Urothelium cell line (cell line): ENCODE results near the gene P2RY8.
"Not testable (repeated sequence)": the region's sequence is repeated elsewhere in the genome, so short reads cannot be mapped to it uniquely, and the experiment has no call there.

Source experiments
- DNase-seq: peaks from one replicate; pipeline ENCODE4 v3.0.0; 2011; ENCODE audit warnings: low spot score, mixed read lengths
- FAIRE-seq: peaks from 2 replicates; lab custom pipeline; 2011; peaks lifted over from hg19 to GRCh38; lab: Jason Lieb, UNC

P2RY8 gene

DNA sequence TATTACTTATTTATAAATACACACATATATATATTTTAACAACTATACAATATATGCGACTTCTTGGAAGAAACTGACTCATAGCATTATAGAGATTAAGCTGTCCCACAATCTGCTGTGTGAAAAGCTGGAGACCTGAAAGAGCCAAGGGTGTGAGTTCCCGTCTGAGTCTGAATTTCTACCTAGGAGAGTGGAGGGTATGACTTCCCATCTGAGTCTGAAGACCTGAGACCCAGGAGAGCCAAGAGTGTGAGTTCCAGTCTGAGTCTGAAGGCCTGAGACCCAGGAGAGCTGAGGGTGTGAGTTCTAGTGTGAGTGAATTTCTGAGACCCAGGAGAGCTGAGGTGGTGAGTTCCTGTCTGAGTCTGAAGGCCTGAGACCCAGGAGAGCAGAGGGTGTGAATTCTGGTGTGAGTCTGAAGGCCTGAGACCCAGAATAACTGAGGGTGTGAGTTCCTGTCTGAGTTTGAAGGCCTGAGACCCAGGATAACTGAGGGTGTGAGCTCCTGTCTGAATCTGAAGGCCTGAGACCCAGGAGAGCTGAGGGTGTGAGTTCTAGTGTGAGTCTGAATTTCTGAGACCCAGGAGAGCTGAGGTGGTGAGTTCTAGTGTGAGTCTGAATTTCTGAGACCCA is 8.9 kb upstream of the P2RY8 start:
- no peak for DNase-seq
- FAIRE-seq = no peak

DNA sequence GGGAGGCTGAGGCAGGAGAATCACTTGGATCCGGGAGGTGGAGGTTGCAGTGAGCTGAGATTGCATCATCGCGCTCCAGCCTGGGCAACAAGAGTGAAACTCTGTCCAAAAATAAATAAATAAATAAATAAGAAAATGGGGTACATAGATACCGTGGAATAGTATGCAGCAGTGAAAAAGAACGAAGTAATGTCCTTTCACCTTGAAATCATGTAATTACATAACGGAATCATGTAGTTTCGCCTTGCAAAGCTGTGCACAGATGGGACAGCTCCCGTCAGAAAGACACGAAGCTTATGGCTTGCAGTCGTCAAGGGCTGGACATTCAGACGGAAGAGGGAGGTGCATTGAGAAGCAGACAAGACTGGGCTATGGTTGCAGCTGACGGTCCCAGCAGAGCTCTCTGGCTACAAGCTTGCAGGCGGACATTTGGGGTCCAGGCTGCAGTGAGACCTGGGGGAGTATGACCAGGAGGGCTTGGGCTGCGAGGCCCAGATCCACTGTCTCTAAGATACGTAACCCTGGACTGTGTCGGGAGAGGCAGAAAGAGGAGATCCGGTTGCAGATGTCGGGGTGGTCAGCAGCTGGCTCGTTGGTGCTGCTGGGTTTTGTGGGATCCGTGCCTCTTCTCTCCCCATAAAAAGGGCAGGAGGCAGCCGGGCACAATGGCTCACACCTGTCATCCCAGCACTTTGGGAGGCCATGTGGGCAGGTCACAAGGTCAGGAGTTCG is 6.2 kb upstream of the P2RY8 start:
- no peak for DNase-seq
- no peak for FAIRE-seq

DNA sequence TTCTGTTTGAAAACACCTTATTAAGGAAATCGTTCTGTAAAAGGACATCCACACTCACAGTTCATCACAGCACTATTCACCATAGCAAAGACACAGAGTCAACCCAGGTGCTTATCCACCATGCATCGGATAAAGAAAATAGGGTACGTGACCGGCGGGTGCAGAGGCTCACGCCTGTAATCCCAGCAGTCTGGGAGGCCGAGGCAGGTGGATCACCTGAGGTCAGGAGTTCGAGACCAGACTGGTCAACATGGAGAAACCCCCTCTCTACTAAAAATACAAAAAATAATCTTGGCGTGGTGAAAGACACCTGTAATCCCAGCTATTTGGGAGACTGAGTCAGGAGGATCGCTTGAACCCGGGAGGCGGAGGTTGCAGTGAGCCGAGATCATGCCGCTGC is 2.2 kb upstream of the P2RY8 start:
- FAIRE-seq, DNase-seq: not testable (repeated sequence)

DNA sequence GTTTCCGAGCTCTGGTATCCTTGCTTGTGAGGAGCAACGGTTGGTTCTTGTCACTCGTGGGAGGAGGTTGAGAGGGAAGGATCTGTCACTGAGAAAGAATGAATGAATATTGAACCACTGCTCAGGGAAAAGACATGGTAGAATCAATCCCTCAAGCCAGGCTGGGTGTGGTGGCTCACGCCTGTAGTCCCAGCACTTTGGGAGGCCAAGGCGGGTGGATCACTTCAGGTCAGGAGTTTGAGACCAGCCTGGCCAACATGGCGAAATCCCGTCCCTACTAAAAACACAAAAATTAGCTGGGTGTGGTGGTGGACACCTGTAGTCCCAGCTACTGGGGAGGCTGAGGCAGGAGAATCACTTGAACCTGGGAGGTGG is 718 bp upstream of the P2RY8 start:
- not testable (repeated sequence) for DNase-seq, FAIRE-seq

DNA sequence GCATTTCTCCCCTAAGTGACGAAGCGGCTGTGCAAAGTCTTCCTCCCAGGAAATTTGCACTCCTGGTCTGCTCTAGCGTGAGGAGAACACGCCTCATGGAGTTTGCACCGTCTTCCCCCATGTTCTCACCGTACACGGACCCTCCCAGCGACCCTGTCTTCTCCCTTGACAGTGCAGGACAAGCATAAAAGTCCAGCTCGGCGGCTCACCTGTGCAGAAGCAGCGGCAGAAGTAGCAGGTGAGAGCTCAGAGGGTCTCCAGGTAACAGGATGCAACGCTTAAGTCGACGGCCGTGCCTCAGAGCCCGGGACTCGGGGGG is 314 bp downstream of the P2RY8 start:
- FAIRE-seq (no peak), DNase-seq (no peak)

DNA sequence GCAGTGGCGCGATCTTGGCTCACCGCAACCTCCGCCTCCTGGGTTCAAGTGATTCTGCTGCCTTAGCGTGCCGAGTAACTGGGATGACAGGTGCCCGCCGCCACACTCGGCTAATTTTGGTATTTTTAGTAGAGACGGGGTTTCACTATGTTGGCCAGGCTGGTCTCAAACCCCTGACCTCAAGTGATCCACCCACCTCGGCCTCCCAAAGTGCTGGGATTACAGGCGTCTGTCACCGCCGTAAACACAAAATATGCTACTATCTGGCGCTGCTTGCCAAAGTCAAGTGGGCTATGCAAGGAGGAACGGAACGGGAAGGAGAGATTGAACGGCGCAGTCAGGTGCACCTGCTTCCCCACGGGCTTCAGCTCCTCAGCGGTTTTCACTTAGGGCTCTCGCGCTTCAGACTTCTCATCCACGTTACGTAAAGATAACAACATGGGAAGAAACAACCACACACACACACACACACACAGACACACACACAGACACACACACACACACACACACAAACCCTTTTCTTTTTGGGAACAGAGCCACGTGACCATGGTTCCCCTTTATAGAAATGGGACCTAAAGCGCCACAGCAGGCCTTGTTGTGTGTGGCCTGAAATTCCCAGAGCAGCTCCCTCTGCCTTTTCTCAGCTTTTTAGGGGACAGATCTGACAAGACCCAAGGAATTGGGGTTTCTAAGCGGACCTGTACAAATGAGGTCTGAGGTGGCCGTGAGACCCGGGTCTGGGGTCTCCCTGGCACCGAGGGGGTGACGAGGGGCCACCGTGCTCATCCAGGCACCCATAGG is 1.5 kb downstream of the P2RY8 start:
- FAIRE-seq (no peak), DNase-seq (no peak)

DNA sequence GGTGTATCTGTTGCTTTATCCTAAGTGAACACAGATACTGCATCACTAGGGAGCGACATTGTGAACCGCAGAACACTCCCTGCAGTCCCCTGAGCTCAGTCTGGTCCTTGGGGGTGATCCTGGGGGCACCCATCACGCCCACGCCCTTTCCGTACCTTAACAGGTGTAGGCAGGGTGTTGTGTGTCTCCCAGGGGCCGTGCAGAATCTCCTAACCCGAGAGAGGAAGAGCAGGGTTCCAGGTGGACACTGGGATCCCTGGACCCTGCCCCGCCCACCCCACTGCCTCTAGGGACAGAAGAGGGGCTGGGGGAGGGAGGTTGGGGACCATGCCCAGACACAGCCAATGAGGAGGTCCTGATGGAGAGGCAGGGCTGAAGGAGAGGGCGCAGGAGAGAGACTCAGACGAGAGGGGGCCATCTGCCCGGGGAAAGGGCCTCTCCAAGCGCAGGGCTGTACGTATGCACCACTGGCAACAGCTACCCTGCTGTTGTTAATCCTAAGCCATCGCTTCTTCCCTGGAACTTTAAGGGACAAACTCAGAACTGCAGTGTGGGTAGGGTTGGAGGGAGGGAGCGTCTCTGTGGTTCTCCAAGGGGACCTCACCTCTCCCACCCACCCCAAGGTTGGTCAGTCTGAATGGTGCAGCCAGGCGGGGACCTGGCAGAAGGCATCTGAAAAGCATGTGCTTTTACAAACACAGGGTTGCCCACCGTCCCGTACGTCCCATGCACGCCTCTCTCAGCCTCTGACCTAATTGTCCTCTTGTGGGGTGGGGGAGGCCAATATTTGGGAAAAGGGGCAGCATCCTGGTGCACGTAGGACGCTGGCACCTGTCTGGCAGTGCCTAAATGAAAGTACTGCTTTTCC is 2.5 kb downstream of the P2RY8 start:
- no peak for FAIRE-seq
- no peak for DNase-seq

DNA sequence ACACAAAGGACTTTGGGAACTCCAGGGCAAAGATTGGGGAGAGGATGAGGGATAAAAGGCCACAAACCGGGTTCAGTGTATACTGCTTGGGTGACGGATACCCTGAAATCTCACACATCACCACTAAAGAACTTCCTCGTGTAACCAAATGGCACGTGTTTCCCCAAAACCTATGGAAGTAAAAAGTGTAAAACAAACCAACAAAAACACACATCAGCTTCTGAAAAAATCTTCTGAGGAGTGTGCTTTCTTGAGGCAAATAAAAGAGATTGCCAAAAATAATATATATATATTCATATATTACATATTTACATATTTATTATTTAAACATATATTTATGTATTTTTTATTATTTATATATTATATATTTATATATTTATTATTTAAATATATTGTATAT is 3.9 kb downstream of the P2RY8 start:
- FAIRE-seq = no peak

DNA sequence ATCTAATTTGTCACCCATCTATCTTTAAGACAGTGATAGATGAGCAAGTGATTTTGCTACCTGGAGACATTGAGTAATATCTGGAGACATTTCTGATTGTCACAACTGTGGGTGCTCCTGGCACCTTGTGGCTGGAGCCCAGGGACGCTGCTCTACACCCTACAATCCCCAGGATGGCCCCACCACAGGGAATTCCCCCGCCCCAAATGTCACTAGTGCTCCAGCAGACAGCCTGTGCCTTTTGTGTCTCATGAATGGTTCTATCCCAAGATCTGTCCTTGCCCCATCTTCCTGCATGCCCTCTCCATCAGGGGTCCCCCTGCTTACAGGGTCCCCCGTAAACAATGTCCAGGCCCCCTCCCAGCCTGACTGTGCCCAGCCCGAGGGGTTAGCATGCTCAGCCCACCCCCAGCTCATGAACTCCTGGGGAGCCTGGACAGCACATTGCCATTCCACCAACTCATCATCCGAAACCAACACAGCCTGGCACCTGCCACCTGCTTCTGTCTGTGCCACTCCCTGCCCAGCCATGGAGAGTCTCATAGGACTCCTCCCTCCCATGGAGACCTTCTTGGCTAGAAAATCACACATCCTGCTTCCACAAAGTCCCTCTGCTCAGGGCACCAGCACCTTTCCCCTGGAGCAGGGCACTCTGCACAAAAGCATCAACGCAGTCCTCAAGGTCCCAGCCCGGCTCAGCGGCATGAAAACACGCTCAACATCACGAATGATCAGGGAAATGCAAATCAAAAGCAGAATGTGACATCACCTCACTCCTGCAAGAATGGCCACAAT is 5.7 kb downstream of the P2RY8 start:
- FAIRE-seq = no peak

More for the DNA sequence above, 3.9 kb downstream of the P2RY8 start:
- DNase-seq = no peak

DNA sequence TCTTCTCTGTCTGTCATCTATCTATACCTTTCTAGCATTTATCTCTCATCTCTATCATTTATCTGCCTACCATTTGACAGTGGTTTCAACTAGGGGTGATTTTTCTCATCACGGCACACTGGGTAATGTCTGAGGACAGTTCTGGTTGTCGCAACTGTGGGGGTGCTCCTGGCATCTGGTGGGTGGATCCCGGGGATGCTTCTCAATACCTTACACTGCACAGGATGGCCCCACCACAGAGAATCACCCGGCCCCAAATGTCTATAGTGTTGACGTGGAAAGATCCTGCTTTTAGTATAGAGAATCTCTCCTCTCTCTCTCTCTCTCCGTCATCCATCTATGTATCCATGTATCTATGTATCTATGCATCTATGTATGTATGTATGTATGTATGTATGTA is 7.2 kb downstream of the P2RY8 start:
- no peak for FAIRE-seq
- DNase-seq = no peak

More for the DNA sequence above, 5.7 kb downstream of the P2RY8 start:
- no peak for DNase-seq

DNA sequence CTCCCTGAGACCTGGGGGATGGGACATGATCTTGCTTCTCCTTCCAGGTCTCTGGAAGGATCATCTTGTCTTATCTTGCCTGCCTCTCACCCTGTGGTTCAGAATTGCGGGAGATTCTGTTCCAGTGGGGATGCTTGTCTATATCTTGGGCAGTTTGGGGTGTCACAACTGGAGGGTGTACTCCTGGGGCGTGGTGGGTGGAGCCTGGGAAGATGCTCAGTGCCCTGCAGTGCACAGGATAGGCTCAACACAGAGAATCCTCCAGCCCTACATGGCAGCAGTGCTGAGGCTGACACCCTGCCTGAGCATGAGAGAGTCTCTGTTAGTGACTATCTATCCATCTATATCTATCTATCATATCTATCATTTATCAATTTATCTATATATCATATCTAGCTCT is 7.7 kb downstream of the P2RY8 start:
- DNase-seq (no peak), FAIRE-seq (no peak)

DNA sequence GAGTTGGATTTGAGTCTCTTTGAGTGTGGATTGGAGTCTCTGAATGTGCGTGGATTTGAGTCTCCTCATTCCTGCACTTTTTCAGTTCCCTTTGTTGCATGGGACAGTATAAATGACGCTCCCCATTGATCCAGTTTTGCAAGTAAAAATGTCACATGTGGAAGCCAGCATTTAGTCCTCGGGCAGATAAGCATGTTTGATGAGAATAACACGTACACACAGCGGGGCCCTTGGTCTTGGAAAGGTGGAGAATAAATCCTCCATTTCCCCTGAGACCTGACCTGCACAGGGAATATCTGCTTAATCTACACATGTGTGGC is 8.1 kb downstream of the P2RY8 start:
- FAIRE-seq (no peak), DNase-seq (no peak)

DNA sequence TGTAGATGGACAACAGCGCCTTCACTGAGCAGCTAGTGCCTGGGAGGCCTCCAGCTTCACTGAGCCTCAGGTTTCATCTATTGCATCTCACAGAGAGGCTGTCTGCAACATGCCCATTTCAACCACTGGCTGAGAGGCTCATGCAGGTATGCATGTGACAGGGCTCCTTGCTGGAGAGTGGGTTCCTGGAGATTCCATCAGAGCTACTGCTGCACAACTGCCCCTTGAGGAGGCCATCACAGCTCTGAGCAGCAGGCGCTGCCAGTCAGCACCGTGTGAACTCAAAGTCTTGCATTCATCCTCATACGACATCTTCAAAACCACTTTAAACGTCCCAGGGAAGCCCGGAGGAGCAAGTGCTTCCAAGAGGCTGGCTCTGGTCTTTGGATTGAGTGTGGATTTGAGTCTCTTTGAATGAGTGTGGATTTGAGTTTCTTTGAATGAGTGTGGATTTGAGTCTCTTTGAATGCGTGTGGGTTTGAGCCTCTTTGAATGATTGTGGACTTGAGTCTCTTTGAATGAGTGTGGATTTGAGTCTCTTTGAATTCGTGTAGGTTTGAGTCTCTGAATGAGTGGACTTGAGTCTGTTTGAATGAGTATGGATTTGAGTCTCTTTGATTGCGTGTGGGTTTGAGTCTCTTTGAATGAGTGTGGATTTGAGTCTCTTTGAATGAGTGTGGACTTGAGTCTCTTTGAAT is 8.7 kb downstream of the P2RY8 start:
- FAIRE-seq = no peak
- no peak for DNase-seq

DNA sequence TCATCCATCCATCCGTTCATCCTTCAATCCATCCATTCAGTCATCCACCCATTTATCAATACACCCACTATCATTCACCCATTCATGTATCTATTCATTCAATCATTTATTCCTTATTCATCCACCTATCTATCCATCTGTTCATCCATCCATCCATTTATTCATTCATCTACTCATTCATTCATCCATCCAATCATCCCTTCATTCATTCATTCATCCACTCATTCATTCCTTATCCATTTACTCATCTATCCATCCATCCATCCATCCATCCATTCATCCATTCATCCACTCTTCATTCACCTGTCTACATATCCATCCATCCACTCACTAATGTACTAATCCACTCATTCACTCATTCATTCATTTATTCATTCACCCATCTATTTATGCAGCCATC is 9.5 kb downstream of the P2RY8 start:
- FAIRE-seq (no peak), DNase-seq (no peak)

DNA sequence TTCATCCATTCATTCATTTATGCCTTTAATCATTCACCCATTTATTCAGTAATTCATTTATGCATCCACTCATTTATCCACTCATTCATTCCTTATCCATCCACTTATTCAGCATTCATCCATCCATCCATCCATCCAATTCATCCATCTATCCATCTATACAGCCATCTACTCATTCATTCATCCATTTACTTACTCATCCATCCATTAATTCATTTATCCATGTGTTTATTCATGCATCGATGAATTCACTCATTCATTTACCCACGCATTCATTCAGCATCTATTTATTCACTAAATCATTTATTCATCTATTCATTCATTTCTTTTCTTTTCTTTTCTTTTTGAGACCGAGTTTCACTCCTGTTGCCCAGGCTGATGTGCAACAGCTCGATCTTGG is 10.4 kb downstream of the P2RY8 start:
- no peak for FAIRE-seq

DNA sequence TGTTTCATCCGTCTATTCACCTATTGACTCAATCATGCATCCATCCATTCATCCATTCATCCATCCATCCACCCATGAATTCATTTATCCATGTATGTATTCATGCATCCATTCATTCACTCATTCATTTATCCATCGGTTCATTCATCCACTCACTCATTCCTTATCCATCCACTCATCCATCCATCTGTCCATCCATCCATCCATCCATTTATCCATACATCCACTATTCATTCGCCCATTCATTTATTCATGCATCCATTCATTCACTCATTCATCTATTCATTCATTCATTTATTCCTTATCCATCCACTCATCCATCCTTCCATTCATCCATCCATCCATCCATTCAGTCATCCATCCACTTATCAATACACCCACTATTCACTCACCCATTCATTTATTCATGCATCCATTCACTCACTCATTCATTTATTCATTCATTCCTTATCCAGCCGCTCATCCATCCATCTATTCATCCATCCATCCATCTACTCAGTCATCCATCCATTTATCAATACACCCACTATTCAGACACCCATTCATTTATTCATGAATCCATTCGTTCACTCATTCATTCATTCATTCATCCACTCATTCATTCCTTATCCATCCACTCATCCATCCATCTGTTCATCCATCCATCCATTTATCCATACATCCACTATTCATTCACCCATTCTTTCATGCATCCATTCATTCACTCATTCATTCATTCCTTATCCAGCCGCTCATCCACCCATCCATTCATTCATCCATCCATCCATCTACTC is 11.2 kb downstream of the P2RY8 start:
- DNase-seq (no peak), FAIRE-seq (no peak)

More for the DNA sequence above, 10.4 kb downstream of the P2RY8 start:
- no peak for DNase-seq

DNA sequence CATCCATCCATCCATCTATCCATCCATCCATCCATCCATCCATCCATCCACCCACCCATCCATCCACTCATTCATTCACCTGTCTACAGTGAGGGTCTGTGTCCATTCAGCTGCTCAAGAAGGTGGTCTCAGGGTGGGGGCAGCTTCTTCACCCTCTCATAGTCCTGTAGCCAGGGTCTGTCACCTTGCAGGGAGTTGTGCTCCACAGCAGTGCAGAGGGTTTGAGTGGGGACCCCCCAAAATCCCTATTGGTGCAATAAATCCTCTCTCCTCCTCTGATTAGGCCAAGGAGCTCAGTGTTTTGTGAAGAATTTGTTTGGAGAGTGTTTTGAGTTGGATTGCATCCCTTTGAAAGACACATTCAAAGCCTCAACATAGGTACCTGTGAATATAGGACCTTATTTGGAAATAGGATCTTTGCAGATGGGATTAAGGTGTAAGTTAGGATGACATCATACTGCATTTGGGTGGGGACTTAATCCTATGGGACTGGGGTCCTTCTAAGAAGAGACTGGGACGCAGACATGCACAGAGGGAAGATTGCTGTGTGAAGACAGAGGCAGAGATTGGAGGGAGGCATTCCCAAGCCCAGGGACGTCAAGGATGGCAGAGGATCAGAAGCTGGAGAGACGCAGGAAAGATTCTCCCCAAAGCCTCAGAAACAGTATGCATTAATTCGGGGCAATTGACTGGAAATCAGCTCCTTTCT is 12.0 kb downstream of the P2RY8 start:
- no peak for DNase-seq
- FAIRE-seq = no peak

DNA sequence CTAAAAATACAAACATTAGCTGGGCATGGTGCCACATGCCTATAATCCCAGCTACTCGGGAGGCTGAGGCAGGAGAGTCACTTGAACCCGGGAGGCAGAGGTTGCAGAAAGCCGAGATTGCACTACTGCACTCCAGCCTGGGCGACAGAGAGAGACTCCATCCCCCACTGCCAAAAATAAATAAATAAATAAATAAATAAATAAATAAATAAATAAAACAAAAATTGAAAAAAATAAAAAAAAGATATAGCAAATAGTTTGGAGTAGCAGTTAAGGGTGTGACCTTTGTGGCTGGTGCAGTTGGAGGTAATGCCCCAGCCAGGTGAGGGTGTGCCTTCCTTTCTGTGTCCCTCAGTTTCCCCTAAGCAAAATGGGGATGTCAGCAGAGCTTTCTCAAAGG is 14.1 kb downstream of the P2RY8 start:
- not testable (repeated sequence) for DNase-seq, FAIRE-seq
